Measurements from ENCODE around the gene FIBCD1. TPM values are rescaled to one million over a fixed set of nuclear protein-coding genes. Genes with fewer than 3 reads are reported as not detected.

Gene FIBCD1
- total and polyA plus RNA-seq, 9 of the 15 experiments (the other 6 are each of a cell fraction or from before 2014, with no cell fraction given) = 0.53 to 1.2 (median 0.95) TPM; not detected in 4

DNA sequence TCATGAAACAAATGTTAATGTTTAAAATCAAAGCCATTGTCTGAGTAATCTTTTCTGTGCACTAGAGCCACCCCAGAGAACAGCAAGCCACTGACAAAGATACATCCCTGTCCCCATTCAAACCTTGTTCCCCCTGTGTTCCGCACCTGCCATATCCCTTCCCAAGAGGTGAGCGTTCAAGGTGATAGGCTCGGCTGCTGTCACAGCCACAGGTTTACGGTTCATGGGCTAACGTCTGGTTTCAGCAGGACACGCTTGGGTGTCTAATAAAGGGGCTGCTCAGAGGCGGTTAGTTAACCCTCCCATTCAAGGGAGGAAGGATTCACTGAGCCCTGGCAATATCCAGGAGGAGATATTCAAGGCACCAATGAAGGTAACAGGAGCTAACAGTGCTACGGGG is 45.5 kb upstream of the FIBCD1 start:
- no peak overlapping the region for H3K4me3 ChIP-seq
- peak in 1 of 4 experiments; percentile 61 for DNase-seq (ENCODE audit: extremely low read depth in 1 of 4, low spot score in 3 of 4)
- H3K27me3 ChIP-seq (ENCODE audit: control insufficient read depth in 2 of 2, insufficient read depth in 2 of 2, low read length in 2 of 2) = peaks cover 96 to 99% of the 10 kb centered on the region in 2 experiments
- ATAC-seq = no peak
- no peak for FAIRE-seq
- ChIA-PET POLR2A (interaction anchor here (0.6 to 10.0 kb wide), 23 partner anchors 7 to 145 kb away, joined by 3 to 131 read pairs (median 5); partner anchors contain the start of gene LAMC3), CTCF (ENCODE audit: low intra/inter-chr PET ratio) (no interaction called here)
- TF ChIP-seq, protein P1, sequence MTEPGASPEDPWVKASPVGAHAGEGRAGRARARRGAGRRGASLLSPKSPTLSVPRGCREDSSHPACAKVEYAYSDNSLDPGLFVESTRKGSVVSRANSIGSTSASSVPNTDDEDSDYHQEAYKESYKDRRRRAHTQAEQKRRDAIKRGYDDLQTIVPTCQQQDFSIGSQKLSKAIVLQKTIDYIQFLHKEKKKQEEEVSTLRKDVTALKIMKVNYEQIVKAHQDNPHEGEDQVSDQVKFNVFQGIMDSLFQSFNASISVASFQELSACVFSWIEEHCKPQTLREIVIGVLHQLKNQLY (CRISPR knock-in tag; conservative IDR thresholded peaks at IDR 0.05) = peak in 1 of 2 experiments; percentile 67; a peak in 1 of 4 replicates
- no peak for TF ChIP-seq EP300 (IDR thresholded peaks at IDR 0.05; ENCODE audit: low read length)
- no peak for TF ChIP-seq KLF13 (tag; IDR thresholded peaks at IDR 0.05; ENCODE audit: borderline replicate concordance, low read depth)
- TF ChIP-seq SIN3A (IDR thresholded peaks at IDR 0.05; ENCODE audit: borderline replicate concordance in 2 of 2, control insufficient read depth in 1 of 2, low read depth in 2 of 2, low read length in 2 of 2) = no peak
- no peak for TF ChIP-seq FOXK1 (CRISPR knock-in tag; IDR thresholded peaks at IDR 0.05; ENCODE audit: borderline replicate concordance)
- no peak for TF ChIP-seq STAG1 (CRISPR knock-in tag; IDR thresholded peaks at IDR 0.05; ENCODE audit: borderline replicate concordance)
- 4% methylated on average over 8 of the region's 8 CpGs for WGBS (ENCODE audit: insufficient coverage, low coverage, missing lambda C conversion rate)
- H3K4me2 ChIP-seq (ENCODE audit: insufficient read depth, low read length) = no peak overlapping the region
- H3K9me3 ChIP-seq (replicated peaks; ENCODE audit: control insufficient read depth, insufficient read depth, low read depth, low read length) = no peaks in the 10 kb centered on the region
- H3K9ac ChIP-seq (ENCODE audit: insufficient read depth in 1 of 2, low read depth in 2 of 2, low read length in 2 of 2) = no peak overlapping the region
- peaks cover 86% of the 10 kb centered on the region for H4K20me1 ChIP-seq (replicated peaks; ENCODE audit: control insufficient read depth, insufficient read depth, low read length)
- H3K4me1 ChIP-seq (replicated peaks in 1 of 2; ENCODE audit: control insufficient read depth in 2 of 2, insufficient read depth in 2 of 2, low read length in 2 of 2) = peaks cover 0 to 18% of the 10 kb centered on the region in 2 experiments; a peak in 1 of 5 replicates
- H2AFZ ChIP-seq (ENCODE audit: low read depth, low read length) = no peak overlapping the region
- peaks cover 13% of the 10 kb centered on the region for H3K9me1 ChIP-seq (ENCODE audit: control insufficient read depth, insufficient read depth, low read length)
- no peaks in the 10 kb centered on the region for H3K36me3 ChIP-seq (ENCODE audit: control insufficient read depth, insufficient read depth, low read length)
- intact Hi-C loops (cut with micrococcal nuclease) = no loop called here
- H3K27ac ChIP-seq (ENCODE audit: extremely low read depth, low read depth, low read length) = no peak overlapping the region
- in situ Hi-C loops (cut with MboI) = loop anchor here (25.0 kb wide), 1 partner anchor 272 kb away; no protein-coding TSS in a partner anchor
- BruUV-seq (replicated peaks) = no TSS peak
- no peaks in the 10 kb centered on the region for H3K79me2 ChIP-seq (ENCODE audit: control insufficient read depth, insufficient read depth, low read length)

Data from K562 (cell line).